Measurements from ENCODE around the gene CDH13. TPM values are rescaled to one million over a fixed set of nuclear protein-coding genes. Genes with fewer than 3 reads are reported as not detected.

The CDH13 gene
- total and polyA plus RNA-seq, 2 experiments from 2014 or later, result 1.2 to 1.5 TPM

DNA sequence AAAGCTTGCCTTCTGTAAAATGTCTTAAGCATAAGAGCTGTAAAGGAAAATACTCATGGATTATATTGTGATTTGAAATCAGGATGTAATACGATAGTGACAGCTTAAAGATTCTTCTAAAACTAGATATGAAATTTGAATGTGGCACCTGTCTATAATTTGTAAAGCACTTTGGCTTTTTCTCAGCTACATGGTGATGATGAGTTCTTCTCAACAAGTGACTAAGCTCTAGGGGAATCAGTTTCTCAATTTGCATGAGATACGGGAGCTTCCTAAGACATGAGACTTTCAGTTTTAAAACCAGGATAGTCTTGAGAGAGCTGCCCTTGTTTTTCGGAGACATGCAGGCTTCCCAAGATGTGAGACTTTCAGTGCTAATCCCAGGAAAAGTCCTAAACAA, 439.2 kb downstream of the CDH13 start:
- no peak for DNase-seq (ENCODE audit: low spot score)
- no peak overlapping the region for H3K4me3 ChIP-seq
- H3K36me3 ChIP-seq (replicated peaks; ENCODE audit: insufficient read depth, low read depth), result no peaks in the 10 kb centered on the region
- H4K20me1 ChIP-seq (ENCODE audit: insufficient read depth, poor library complexity, severe bottlenecking), result no peaks in the 10 kb centered on the region
- WGBS (ENCODE audit: low lambda C conversion rate, missing lambda C conversion rate), result 96% methylated on average over 3 of the region's 3 CpGs
- TF ChIP-seq, protein P1, sequence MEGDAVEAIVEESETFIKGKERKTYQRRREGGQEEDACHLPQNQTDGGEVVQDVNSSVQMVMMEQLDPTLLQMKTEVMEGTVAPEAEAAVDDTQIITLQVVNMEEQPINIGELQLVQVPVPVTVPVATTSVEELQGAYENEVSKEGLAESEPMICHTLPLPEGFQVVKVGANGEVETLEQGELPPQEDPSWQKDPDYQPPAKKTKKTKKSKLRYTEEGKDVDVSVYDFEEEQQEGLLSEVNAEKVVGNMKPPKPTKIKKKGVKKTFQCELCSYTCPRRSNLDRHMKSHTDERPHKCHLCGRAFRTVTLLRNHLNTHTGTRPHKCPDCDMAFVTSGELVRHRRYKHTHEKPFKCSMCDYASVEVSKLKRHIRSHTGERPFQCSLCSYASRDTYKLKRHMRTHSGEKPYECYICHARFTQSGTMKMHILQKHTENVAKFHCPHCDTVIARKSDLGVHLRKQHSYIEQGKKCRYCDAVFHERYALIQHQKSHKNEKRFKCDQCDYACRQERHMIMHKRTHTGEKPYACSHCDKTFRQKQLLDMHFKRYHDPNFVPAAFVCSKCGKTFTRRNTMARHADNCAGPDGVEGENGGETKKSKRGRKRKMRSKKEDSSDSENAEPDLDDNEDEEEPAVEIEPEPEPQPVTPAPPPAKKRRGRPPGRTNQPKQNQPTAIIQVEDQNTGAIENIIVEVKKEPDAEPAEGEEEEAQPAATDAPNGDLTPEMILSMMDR (IDR thresholded peaks at IDR 0.05; ENCODE audit: poor library complexity), result no peak
- TF ChIP-seq EZH2 (IDR thresholded peaks at IDR 0.05; ENCODE audit: borderline replicate concordance) (no peak), EZH2phosphoT487 (IDR thresholded peaks at IDR 0.05; ENCODE audit: low read depth, severe bottlenecking, unreplicated experiment) (no peak)
- H3K79me2 ChIP-seq, result no peaks in the 10 kb centered on the region
- no peaks in the 10 kb centered on the region for H3K27me3 ChIP-seq
- no peaks in the 10 kb centered on the region for H3K4me1 ChIP-seq (ENCODE audit: insufficient read depth)
- H3K27ac ChIP-seq, result no peak overlapping the region
- no peaks in the 10 kb centered on the region for H3K9me2 ChIP-seq (replicated peaks; ENCODE audit: insufficient read depth)
- H3K9me3 ChIP-seq (ENCODE audit: low read depth), result no peaks in the 10 kb centered on the region
- H3K4me2 ChIP-seq, result no peak overlapping the region
- no peak overlapping the region for H2AFZ ChIP-seq

DNA sequence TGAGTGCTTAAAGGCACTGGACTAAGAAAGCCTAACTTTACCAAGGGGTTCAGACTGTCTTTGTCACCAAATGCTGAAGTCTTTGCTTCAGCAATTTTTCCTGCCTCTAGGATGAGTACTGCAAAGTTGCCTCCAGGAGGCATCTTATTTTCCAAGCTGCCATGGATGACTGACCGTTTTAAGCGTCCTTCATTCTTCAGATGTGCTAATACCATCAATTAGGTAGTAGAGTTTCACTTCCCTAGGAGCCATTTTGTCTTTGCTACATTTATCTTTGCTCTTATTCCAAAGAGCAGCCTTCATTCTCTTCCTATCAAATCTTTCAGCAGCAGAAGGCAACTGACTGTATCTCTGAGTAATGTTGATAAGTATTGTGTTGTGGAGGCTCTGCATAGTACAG, 440.1 kb downstream of the CDH13 start:
- no peak for DNase-seq (ENCODE audit: low spot score)
- H3K9me2 ChIP-seq (replicated peaks; ENCODE audit: insufficient read depth), result no peaks in the 10 kb centered on the region
- no peak overlapping the region for H3K27ac ChIP-seq
- H4K20me1 ChIP-seq (ENCODE audit: insufficient read depth, poor library complexity, severe bottlenecking), result no peaks in the 10 kb centered on the region
- no peak overlapping the region for H3K4me2 ChIP-seq
- H3K79me2 ChIP-seq, result no peaks in the 10 kb centered on the region
- WGBS (ENCODE audit: low lambda C conversion rate, missing lambda C conversion rate), result 88% methylated on average over 2 of the region's 2 CpGs
- TF ChIP-seq, protein P1 (IDR thresholded peaks at IDR 0.05; ENCODE audit: poor library complexity), result no peak
- TF ChIP-seq EZH2 (IDR thresholded peaks at IDR 0.05; ENCODE audit: borderline replicate concordance) (no peak), EZH2phosphoT487 (IDR thresholded peaks at IDR 0.05; ENCODE audit: low read depth, severe bottlenecking, unreplicated experiment) (no peak)
- no peaks in the 10 kb centered on the region for H3K9me3 ChIP-seq (ENCODE audit: low read depth)
- no peaks in the 10 kb centered on the region for H3K36me3 ChIP-seq (replicated peaks; ENCODE audit: insufficient read depth, low read depth)
- no peaks in the 10 kb centered on the region for H3K4me1 ChIP-seq (ENCODE audit: insufficient read depth)
- H3K27me3 ChIP-seq, result no peaks in the 10 kb centered on the region
- H2AFZ ChIP-seq, result no peak overlapping the region
- no peak overlapping the region for H3K4me3 ChIP-seq

DNA sequence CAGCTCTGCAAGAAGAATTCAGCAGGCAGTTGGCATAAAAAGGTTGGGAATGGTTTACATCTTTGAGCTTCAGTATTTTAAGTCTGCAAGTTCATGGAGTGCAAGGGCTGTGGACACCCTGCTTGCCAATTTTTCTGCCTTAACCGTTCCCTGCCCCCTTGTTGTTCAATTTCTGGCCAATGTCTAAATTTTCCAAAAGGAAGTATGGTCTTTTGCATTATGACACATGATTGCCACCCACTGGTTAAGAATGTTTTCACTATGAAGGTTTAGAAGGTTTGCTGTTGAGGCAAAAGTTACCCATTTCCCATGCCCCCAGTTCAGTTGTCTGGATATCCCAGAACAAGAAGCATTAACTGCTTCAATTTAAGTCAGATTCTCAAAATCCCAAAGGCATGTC, 441.9 kb downstream of the CDH13 start:
- H3K27me3 ChIP-seq, result no peaks in the 10 kb centered on the region
- no peaks in the 10 kb centered on the region for H4K20me1 ChIP-seq (ENCODE audit: insufficient read depth, poor library complexity, severe bottlenecking)
- no peak for DNase-seq (ENCODE audit: low spot score)

More for the DNA sequence above, 441.9 kb downstream of the CDH13 start:
- Histone ChIP-seq H3K36me3 (replicated peaks; ENCODE audit: insufficient read depth, low read depth) (no peaks in the 10 kb centered on the region), H3K9me3 (ENCODE audit: low read depth) (no peaks in the 10 kb centered on the region), H3K4me3 (no peak overlapping the region), H3K4me2 (no peak overlapping the region), H3K79me2 (no peaks in the 10 kb centered on the region), H2AFZ (no peak overlapping the region), H3K9me2 (replicated peaks; ENCODE audit: insufficient read depth) (no peaks in the 10 kb centered on the region), H3K27ac (no peak overlapping the region), H3K4me1 (ENCODE audit: insufficient read depth) (no peaks in the 10 kb centered on the region)
- WGBS (ENCODE audit: low lambda C conversion rate, missing lambda C conversion rate), result 56% methylated on average over 1 of the region's 1 CpG
- no peak for TF ChIP-seq EZH2phosphoT487 (IDR thresholded peaks at IDR 0.05; ENCODE audit: low read depth, severe bottlenecking, unreplicated experiment)
- TF ChIP-seq, protein P1 (IDR thresholded peaks at IDR 0.05; ENCODE audit: poor library complexity), result peak; percentile 40

All from hepatocyte (in vitro differentiated cells).